ENCODE results near the gene ARSG.

ARSG gene

DNA sequence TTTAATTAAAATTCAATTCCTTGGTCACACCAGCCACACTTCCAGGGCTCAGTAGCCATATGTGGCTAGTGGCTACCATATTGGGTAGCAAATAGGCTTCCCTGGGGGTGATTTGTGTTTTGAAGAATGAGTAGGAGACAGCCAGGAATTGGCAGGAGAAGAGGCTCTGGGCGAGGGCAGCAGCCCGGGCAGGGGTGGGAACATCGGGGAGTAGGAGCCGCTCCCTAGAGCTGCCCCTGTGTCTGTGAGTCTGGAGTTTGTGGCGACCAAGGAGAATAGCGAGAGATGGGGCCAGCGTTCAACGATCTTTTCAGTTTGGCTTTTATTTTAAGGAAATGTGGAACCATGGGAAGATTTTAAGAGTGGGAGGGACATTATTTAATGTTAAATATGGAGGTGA lies 84.3 kb downstream of the ARSG start:
- no peak for TF ChIP-seq EGR1 (IDR thresholded peaks at IDR 0.05)
- no peak for TF ChIP-seq TAF1 (IDR thresholded peaks at IDR 0.05; ENCODE audit: low read depth)
- TF ChIP-seq, protein P1, sequence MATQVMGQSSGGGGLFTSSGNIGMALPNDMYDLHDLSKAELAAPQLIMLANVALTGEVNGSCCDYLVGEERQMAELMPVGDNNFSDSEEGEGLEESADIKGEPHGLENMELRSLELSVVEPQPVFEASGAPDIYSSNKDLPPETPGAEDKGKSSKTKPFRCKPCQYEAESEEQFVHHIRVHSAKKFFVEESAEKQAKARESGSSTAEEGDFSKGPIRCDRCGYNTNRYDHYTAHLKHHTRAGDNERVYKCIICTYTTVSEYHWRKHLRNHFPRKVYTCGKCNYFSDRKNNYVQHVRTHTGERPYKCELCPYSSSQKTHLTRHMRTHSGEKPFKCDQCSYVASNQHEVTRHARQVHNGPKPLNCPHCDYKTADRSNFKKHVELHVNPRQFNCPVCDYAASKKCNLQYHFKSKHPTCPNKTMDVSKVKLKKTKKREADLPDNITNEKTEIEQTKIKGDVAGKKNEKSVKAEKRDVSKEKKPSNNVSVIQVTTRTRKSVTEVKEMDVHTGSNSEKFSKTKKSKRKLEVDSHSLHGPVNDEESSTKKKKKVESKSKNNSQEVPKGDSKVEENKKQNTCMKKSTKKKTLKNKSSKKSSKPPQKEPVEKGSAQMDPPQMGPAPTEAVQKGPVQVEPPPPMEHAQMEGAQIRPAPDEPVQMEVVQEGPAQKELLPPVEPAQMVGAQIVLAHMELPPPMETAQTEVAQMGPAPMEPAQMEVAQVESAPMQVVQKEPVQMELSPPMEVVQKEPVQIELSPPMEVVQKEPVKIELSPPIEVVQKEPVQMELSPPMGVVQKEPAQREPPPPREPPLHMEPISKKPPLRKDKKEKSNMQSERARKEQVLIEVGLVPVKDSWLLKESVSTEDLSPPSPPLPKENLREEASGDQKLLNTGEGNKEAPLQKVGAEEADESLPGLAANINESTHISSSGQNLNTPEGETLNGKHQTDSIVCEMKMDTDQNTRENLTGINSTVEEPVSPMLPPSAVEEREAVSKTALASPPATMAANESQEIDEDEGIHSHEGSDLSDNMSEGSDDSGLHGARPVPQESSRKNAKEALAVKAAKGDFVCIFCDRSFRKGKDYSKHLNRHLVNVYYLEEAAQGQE (IDR thresholded peaks at IDR 0.05; ENCODE audit: low read depth): no peak
- no peak for TF ChIP-seq YY1 (IDR thresholded peaks at IDR 0.05; ENCODE audit: low read depth)
- no peak for TF ChIP-seq CEBPB (IDR thresholded peaks at IDR 0.05)
- no peak for TF ChIP-seq RAD21 (IDR thresholded peaks at IDR 0.05; ENCODE audit: low read depth)
- TF ChIP-seq, protein P2, sequence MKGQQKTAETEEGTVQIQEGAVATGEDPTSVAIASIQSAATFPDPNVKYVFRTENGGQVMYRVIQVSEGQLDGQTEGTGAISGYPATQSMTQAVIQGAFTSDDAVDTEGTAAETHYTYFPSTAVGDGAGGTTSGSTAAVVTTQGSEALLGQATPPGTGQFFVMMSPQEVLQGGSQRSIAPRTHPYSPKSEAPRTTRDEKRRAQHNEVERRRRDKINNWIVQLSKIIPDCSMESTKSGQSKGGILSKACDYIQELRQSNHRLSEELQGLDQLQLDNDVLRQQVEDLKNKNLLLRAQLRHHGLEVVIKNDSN (IDR thresholded peaks at IDR 0.05): no peak
- no peak for TF ChIP-seq ZBTB7A (IDR thresholded peaks at IDR 0.05; ENCODE audit: low read depth)
- no peak for TF ChIP-seq FOXM1 (IDR thresholded peaks at IDR 0.05; ENCODE audit: borderline replicate concordance, low read depth)
- TF ChIP-seq, protein P3, sequence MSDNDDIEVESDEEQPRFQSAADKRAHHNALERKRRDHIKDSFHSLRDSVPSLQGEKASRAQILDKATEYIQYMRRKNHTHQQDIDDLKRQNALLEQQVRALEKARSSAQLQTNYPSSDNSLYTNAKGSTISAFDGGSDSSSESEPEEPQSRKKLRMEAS (IDR thresholded peaks at IDR 0.05): no peak
- TF ChIP-seq TCF12 (IDR thresholded peaks at IDR 0.05; ENCODE audit: low read depth): no peak
- TF ChIP-seq TEAD4 (IDR thresholded peaks at IDR 0.05): no peak
- no peak for TF ChIP-seq CREB1 (IDR thresholded peaks at IDR 0.05; ENCODE audit: low read depth)
- no peak for TF ChIP-seq NFIC (IDR thresholded peaks at IDR 0.05)
- no peak for TF ChIP-seq EP300 (IDR thresholded peaks at IDR 0.05; ENCODE audit: borderline replicate concordance)

DNA sequence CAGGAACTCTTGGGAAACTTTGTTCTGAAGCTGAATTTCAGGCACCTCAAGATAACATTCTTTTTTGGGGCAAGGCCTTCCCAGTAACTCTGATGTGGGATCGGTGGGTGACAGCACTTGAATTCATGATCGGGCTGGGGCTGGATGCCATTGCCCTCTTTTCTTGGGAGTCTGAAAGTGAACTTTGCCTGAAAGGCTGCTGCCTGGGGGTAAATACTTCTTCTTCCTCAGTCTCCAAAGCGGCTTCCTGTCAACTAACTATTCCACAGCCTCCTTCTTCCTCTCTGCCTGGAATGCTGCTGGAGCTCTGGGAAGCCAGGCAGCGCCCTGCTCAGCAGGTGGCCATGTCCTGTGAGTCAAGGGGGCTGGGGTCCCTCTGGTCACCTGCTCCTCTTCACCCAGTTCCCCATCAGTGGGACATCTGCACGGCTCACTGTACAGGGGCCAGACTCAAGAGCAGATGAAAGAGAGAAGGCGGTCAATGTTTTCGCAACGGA lies 86.5 kb downstream of the ARSG start:
- no peak for TF ChIP-seq TAF1 (IDR thresholded peaks at IDR 0.05; ENCODE audit: low read depth)

DNA sequence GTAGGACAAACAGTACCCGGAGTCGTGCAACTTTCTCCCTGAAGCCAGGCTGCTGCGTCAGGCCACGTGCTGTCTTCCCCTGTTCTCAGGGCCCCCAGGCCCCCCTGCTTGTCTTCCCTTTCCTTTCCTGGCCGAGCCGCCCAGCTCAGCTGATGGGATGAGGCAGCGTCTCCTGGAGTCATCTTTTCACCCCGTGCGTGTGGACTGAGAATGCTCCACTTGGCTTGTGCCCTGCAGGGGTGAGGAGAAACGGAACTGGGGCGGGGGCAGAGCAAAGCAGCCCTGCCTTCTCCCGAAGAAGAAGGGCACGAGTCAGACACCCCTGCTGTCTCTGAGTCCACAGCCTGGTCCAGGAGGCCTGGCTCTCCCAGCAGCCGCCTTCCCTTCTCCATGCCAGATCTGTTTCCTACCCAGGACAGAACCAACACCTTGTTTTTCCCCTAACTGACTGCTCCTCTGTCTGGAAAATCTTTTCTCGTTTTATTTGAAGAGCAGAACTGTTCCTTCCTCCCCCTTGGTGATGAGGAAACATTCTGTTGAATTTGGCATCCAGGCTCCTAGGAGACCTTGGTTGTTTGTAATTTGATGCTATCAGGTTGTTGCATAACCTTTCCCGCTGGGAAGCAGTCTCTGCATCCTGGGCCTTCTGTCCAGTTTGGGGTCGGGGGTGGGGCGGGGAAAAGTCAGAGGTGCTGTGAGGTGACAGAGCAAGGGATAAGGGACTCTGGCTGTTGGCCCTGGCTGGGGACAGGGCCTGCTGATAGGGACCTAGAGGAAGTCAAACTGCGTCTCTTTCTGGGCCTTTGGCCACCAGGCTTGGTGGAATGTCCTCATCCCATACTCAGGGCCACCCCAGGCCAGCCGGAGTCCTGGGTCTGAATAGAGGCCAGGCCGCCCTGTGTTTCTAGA lies 87.2 kb downstream of the ARSG start:
- TF ChIP-seq NFIC (IDR thresholded peaks at IDR 0.05) (no peak), TAF1 (IDR thresholded peaks at IDR 0.05; ENCODE audit: low read depth) (no peak), EP300 (IDR thresholded peaks at IDR 0.05; ENCODE audit: borderline replicate concordance) (no peak), FOXM1 (IDR thresholded peaks at IDR 0.05; ENCODE audit: borderline replicate concordance, low read depth) (no peak), CEBPB (IDR thresholded peaks at IDR 0.05) (peak; percentile 97), RAD21 (IDR thresholded peaks at IDR 0.05; ENCODE audit: low read depth) (no peak)
- TF ChIP-seq, protein P3 (IDR thresholded peaks at IDR 0.05): no peak
- TF ChIP-seq, protein P1 (IDR thresholded peaks at IDR 0.05; ENCODE audit: low read depth): no peak

DNA sequence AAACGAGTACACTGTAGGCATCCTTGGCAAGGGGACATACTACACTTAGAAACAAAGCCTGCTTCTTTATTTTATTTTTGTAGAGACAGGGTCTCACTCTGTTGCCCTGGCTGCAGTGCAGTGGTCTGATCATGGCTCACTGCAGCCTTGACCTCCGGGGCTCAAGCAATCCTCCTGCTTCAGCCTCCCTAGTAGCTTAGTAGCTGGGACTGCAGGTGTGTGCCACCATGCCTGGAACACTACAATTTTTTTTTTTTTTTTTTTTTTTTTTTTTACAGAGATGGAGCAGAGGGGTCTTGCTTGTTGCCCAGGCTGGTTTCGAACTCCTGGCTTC lies 87.8 kb downstream of the ARSG start:
- no peak for TF ChIP-seq EP300 (IDR thresholded peaks at IDR 0.05; ENCODE audit: borderline replicate concordance)
- TF ChIP-seq CEBPB (IDR thresholded peaks at IDR 0.05): no peak
- no peak for TF ChIP-seq TEAD4 (IDR thresholded peaks at IDR 0.05)
- TF ChIP-seq, protein P2 (IDR thresholded peaks at IDR 0.05): no peak
- no peak for TF ChIP-seq EGR1 (IDR thresholded peaks at IDR 0.05)
- no peak for TF ChIP-seq CREB1 (IDR thresholded peaks at IDR 0.05; ENCODE audit: low read depth)
- no peak for TF ChIP-seq NFIC (IDR thresholded peaks at IDR 0.05)
- TF ChIP-seq ZBTB7A (IDR thresholded peaks at IDR 0.05; ENCODE audit: low read depth): no peak
- TF ChIP-seq FOXM1 (IDR thresholded peaks at IDR 0.05; ENCODE audit: borderline replicate concordance, low read depth): no peak
- TF ChIP-seq, protein P1 (IDR thresholded peaks at IDR 0.05; ENCODE audit: low read depth): no peak
- no peak for TF ChIP-seq RAD21 (IDR thresholded peaks at IDR 0.05; ENCODE audit: low read depth)
- no peak for TF ChIP-seq TCF12 (IDR thresholded peaks at IDR 0.05; ENCODE audit: low read depth)
- no peak for TF ChIP-seq YY1 (IDR thresholded peaks at IDR 0.05; ENCODE audit: low read depth)
- no peak for TF ChIP-seq TAF1 (IDR thresholded peaks at IDR 0.05; ENCODE audit: low read depth)
- TF ChIP-seq, protein P3 (IDR thresholded peaks at IDR 0.05): no peak
